GM21619 (cell line): Measurements from ENCODE around the gene ADAM10.

Source experiments
- ATAC-seq: cut with Tn5 transposase; IDR thresholded peaks from one replicate; pipeline ENCODE4 v1.9.1; 2021; ENCODE audit not compliant: unreplicated experiment

ADAM10 gene

GRCh38 chr15:58716027-58716426 is 33.5 kb downstream of the ADAM10 start:
- no peak for ATAC-seq

DNA sequence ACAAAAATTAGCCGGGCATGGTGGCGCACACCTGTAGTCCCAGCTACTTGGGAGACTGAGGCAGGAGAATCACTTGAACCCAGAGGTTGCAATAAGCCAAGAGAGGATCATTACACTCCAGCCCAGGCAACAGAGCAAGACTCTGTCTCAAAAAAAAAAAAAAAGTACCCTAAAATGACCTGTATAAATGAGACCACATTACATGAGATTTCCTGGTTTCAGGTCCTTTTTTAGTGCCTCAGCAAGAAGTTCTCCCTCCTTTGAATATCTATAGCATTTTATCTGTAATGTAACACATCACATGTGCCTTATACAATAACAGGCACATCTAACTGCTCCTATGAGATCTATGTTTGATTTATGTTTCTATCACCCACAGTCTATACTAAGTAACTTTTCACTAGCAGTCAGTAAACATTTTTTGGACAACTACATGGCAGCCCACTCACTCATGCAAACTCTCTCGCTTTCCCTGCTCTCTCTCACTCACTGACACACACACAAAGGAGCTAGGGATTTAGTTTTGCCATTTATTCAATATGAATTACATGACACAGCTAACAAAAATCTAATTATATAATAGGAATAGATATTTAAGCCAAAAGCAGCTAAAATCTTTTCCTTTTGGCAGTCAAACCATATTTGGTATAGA is 34.1 kb downstream of the ADAM10 start:
- no peak for ATAC-seq

- ATAC-seq: no peak
Observed at GRCh38 chr15:58710701-58711100, 38.8 kb downstream of the ADAM10 start.

- no peak for ATAC-seq
Observed at GRCh38 chr15:58707397-58707796, 42.1 kb downstream of the ADAM10 start.

GRCh38 chr15:58705105-58705504 is 44.4 kb downstream of the ADAM10 start:
- ATAC-seq: no peak

DNA sequence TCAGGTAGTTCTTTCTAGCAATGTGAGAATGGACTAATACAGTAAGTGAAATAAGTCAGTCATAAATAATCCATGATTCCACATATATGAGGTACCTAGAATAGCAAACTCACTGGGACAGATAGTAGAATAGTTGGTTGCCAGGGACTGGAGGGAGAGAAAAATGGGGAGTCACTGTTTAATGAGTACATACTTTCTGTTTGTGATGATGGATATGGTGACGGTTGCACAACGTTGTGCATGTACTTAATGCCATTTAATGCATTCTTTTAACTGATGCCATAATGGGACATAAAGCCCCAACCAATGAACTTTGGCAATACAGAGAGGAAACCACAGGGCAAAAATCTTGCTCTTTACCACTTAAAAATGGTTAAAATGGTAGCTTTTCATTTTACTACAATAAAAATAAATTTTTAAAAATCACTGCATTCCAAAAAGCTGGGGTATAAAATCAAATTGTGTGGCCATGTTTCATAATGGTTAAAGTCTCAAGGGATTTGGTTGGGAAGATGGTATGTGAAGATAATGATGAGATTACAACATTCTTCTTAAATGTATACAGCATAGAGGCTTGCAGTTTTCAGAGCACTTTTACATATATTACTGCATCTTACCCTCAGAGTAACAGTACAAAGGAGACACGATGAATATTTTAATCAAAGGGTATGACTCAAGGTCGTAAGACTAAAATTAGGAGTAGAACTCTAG is 45.2 kb downstream of the ADAM10 start:
- no peak for ATAC-seq

DNA sequence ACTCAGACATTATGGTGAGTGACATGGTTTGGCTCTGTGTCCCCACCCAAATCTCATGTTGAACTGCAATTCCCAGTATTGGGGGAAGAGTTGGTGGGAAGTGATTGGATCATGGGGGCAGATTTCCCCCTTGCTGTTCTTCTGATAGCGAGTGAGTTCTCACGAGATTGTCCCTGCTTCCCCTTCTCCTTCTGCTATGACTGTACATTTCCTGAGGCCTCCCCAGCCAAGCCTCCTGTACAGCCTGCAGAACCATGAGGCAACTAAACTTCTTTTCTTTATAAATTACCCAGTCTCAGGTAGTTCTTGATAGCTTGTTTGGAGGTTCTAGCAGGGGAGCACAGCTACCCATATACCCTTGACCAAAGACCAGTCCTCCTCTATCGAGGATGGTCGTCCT is 45.9 kb downstream of the ADAM10 start:
- no peak for ATAC-seq

- no peak for ATAC-seq
Observed at GRCh38 chr15:58702233-58702632, 47.3 kb downstream of the ADAM10 start.

GRCh38 chr15:58701376-58701775 is 48.1 kb downstream of the ADAM10 start:
- ATAC-seq: no peak

GRCh38 chr15:58699769-58700168 is 49.7 kb downstream of the ADAM10 start:
- ATAC-seq: no peak

GRCh38 chr15:58698887-58699641 is 50.4 kb downstream of the ADAM10 start:
- no peak for ATAC-seq

- ATAC-seq: no peak
Observed at GRCh38 chr15:58697220-58697619, 52.3 kb downstream of the ADAM10 start.

- no peak for ATAC-seq
Observed at GRCh38 chr15:58696738-58697137, 52.8 kb downstream of the ADAM10 start.

GRCh38 chr15:58694641-58695398 is 54.7 kb downstream of the ADAM10 start:
- ATAC-seq: no peak

DNA sequence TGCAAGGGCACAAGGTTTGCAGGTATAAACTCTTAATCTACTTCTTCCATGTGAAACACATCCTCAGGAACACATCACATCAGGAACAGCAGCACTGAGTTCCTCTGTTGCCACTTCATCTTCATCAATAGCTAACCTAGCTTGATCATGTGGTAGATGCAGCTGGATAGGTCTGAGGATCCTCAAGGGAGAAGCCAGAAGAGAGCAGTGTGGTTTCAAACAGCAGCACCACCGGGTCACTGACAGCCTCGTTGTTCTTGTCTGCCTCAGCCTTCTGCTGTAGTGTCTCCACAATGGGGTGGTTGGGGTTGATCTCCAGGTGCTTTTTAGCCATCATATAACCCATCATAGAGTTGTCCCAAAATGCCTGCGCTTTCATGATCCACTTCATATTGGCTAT is 58.8 kb downstream of the ADAM10 start:
- no peak for ATAC-seq

DNA sequence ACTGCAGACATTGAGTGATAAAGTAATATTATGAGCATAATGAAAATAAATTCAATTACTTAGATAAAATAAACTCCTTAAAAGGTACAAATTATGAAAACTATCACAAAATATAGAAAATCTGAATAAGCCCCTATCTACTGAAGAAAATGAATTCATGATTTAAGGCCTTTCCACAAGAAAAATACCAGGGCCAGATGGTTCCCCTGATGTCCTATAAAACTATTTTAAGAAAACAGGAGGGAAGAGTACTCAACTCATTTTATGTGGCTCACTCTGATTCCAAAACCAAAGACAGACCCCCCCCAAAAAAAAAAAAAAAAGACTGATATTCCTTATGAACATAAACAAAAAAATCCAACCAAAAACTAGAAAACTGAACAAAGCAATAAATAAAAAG is 59.9 kb downstream of the ADAM10 start:
- ATAC-seq: no peak

- ATAC-seq: no peak
Observed at GRCh38 chr15:58686286-58686685, 63.2 kb downstream of the ADAM10 start.

- no peak for ATAC-seq
Observed at GRCh38 chr15:58684751-58685150, 64.8 kb downstream of the ADAM10 start.

- ATAC-seq: no peak
Observed at GRCh38 chr15:58684036-58684710, 65.3 kb downstream of the ADAM10 start.

DNA sequence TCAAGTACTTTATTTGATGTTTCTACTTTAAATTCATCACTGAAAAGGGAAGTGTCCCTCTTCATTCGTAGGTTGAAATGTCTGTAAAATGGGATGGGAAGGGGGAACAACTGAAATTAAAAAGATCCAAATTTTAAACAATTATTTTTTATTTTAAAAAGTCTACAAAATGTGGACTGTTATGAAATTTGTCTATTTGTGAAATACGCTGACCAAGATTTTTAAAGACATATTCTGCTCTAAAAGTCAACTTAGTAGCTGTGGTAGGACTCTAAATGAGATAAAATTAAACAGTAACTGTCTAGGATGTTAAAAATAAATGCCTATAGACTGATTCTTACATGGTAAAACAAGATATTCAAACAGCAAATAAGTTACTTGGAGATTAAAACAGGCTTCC is 67.3 kb downstream of the ADAM10 start:
- ATAC-seq: no peak

DNA sequence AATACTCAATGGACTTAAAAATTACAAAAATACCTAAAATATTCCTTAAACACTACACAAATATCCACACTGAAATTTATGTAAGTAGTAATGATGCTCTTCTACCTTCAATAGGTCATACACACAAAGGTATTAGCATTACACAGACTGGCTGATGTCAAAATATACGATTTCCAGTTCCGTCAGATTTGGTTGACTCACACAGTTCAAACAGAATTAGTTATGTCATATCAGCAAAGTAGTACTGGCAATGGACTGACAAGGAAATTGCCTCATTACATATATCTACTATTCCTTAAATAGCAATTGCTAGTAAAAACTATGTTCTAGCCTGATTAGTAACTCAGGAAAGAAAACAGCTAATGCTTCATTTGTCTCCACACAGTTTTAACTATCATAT is 70.8 kb downstream of the ADAM10 start:
- no peak for ATAC-seq
